Astrocyte (in vitro differentiated cells and primary cell): ENCODE measurements around the gene GSK3B. TPM values are rescaled to one million over a fixed set of nuclear protein-coding genes. Genes with fewer than 3 reads are reported as not detected.

Experiments used
- DNase-seq: peaks from one replicate; pipeline ENCODE4 v3.0.0-alpha.2; 2010; ENCODE audit warnings: low read depth
- FAIRE-seq: peaks from 2 replicates; lab custom pipeline; 2011; peaks lifted over from hg19 to GRCh38; lab: Jason Lieb, UNC
- H2AFZ ChIP-seq: 2 replicates; pipeline ENCODE4 v1.6.0; 2012; ENCODE audit warnings: low read depth, low read length, inconsistent platforms
- H3K27ac ChIP-seq: 2 replicates; pipeline ENCODE4 v1.5.1; 2011; ENCODE audit warnings: low read depth, low read length, inconsistent platforms
- H3K27me3 ChIP-seq: 2 replicates; pipeline ENCODE4 v1.6.0; 2011; ENCODE audit warnings: low read length, inconsistent platforms; ENCODE audit not compliant: insufficient read depth
- H3K36me3 ChIP-seq: 2 replicates; pipeline ENCODE4 v1.5.1; 2011; ENCODE audit warnings: low read length, inconsistent platforms; ENCODE audit not compliant: insufficient read depth
- H3K4me1 ChIP-seq: 2 replicates; pipeline ENCODE4 v1.5.1; 2011; ENCODE audit warnings: low read length, inconsistent platforms; ENCODE audit not compliant: insufficient read depth
- H3K4me2 ChIP-seq: 2 replicates; pipeline ENCODE4 v1.6.0; 2012; ENCODE audit warnings: low read length, inconsistent platforms
- H3K4me3 ChIP-seq: 2 replicates; pipeline ENCODE4 v1.5.1; 2011; ENCODE audit warnings: low read depth, mild to moderate bottlenecking, low read length, inconsistent platforms; ENCODE audit not compliant: insufficient read depth
- H3K79me2 ChIP-seq: 2 replicates; pipeline ENCODE4 v1.6.0; 2012; ENCODE audit warnings: mild to moderate bottlenecking, low read length, inconsistent platforms; ENCODE audit not compliant: insufficient read depth
- H3K9ac ChIP-seq: 2 replicates; pipeline ENCODE4 v1.6.0; 2012; ENCODE audit warnings: mild to moderate bottlenecking, low read length, inconsistent platforms
- H3K9me3 ChIP-seq: 2 replicates; pipeline ENCODE4 v1.5.1; 2012; ENCODE audit warnings: low read depth, mild to moderate bottlenecking, low read length, inconsistent platforms; ENCODE audit not compliant: insufficient read depth
- H4K20me1 ChIP-seq: 2 replicates; pipeline ENCODE4 v1.6.0; 2012; ENCODE audit warnings: low read length, inconsistent platforms; ENCODE audit not compliant: insufficient read depth
- H3K27ac Mint-ChIP-seq: one replicate; pipeline ENCODE4 v1.8.0; 2021; ENCODE audit warnings: mild to moderate bottlenecking, mixed read lengths; ENCODE audit not compliant: unreplicated experiment
- H3K27me3 Mint-ChIP-seq: one replicate; pipeline ENCODE4 v1.8.0; 2021; ENCODE audit warnings: low read depth, mixed read lengths; ENCODE audit not compliant: unreplicated experiment
- H3K36me3 Mint-ChIP-seq: one replicate; pipeline ENCODE4 v1.8.0; 2021; ENCODE audit warnings: low read depth, mixed read lengths; ENCODE audit not compliant: unreplicated experiment
- H3K4me1 Mint-ChIP-seq: one replicate; pipeline ENCODE4 v1.8.0; 2021; ENCODE audit warnings: low read depth, mixed read lengths; ENCODE audit not compliant: unreplicated experiment
- H3K4me3 Mint-ChIP-seq: one replicate; pipeline ENCODE4 v1.8.0; 2021; ENCODE audit warnings: mild to moderate bottlenecking, moderate library complexity, mixed read lengths; ENCODE audit not compliant: unreplicated experiment
- H3K9me3 Mint-ChIP-seq: one replicate; pipeline ENCODE4 v1.8.0; 2021; ENCODE audit warnings: mild to moderate bottlenecking, mixed read lengths; ENCODE audit not compliant: unreplicated experiment
- CTCF ChIP-seq: IDR thresholded peaks from 2 replicates; pipeline ENCODE4 v1.5.1; 2011; ENCODE audit warnings: low read depth, mild to moderate bottlenecking, inconsistent platforms, low read length, moderate library complexity; ENCODE audit not compliant: insufficient read depth
- EZH2 ChIP-seq: IDR thresholded peaks from 2 replicates; pipeline ENCODE4 v1.6.1; 2012; ENCODE audit warnings: mild to moderate bottlenecking, low read length, inconsistent platforms; ENCODE audit not compliant: insufficient read depth
- total RNA-seq: library from RNA; stranded (reverse); gene quantifications from 2 replicates; pipeline ENCODE4 v1.2.1, GENCODE V29; 2021

Gene GSK3B
- total RNA-seq, 1 donor from 2014 or later: 80.6 TPM

DNA sequence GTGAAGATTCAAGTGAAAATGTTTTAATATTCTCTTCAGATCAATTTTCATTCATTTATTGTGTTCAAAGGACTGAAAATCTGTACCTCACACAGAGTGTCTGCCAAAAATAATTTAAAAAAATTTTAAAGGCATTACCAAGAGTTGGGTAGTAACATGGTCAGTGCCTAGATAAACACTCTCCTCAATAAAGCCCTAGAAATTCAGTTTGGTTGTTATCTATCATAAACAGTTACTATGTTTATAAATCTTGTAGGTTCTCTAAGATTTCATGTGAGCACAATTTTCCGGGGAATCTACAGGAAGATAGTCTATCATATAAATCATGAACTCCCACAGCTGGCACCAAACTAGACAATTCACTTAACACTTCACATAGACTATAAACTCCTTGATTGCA lies 128.6 kb downstream of the GSK3B start:
- Histone ChIP-seq H3K27me3 (no peaks in the 10 kb centered on the region), H3K9ac (no peak overlapping the region), H3K36me3 (no peaks in the 10 kb centered on the region), H2AFZ (no peak overlapping the region), H3K27ac (no peak overlapping the region), H3K4me3 (no peak overlapping the region), H3K9me3 (no peaks in the 10 kb centered on the region), H3K79me2 (peaks cover 84% of the 10 kb centered on the region), H3K4me1 (no peaks in the 10 kb centered on the region), H3K4me2 (no peak overlapping the region), H4K20me1 (peaks cover 91% of the 10 kb centered on the region)
- H3K27me3 Mint-ChIP-seq: no peaks in the 10 kb centered on the region
- no peak overlapping the region for H3K4me3 Mint-ChIP-seq
- DNase-seq (no peak), FAIRE-seq (no peak)
- peaks cover 1% of the 10 kb centered on the region for H3K36me3 Mint-ChIP-seq
- H3K27ac Mint-ChIP-seq: no peak overlapping the region
- H3K9me3 Mint-ChIP-seq: no peaks in the 10 kb centered on the region
- no peak for TF ChIP-seq CTCF
- no peak for TF ChIP-seq EZH2
- H3K4me1 Mint-ChIP-seq: peaks cover 10% of the 10 kb centered on the region

DNA sequence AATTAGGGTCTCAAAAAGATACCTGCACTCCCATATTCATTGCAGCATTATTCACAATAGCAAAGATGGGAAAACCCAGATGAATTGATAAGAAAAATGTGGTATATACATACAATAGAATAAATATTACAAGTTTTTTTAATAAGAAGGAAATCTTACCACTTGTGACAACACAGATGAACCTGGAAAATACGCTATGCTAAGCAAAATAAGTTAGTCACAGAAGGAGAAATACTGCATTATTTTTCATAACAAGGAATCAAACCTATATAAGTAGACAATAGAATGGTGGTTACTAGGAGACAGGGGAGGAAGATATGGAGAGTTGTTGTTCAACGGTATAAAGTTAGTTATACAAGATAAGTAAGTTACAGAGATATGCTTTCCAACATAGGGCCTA lies 130.0 kb downstream of the GSK3B start:
- H3K4me3 ChIP-seq: no peak overlapping the region
- no peaks in the 10 kb centered on the region for H3K9me3 Mint-ChIP-seq
- no peaks in the 10 kb centered on the region for H3K27me3 Mint-ChIP-seq
- no peak for TF ChIP-seq CTCF
- H2AFZ ChIP-seq: no peak overlapping the region
- peaks cover 2% of the 10 kb centered on the region for H3K4me1 Mint-ChIP-seq
- peaks cover 93% of the 10 kb centered on the region for H4K20me1 ChIP-seq
- no peak overlapping the region for H3K27ac ChIP-seq
- no peaks in the 10 kb centered on the region for H3K9me3 ChIP-seq
- FAIRE-seq (no peak), DNase-seq (no peak)
- peaks cover 1% of the 10 kb centered on the region for H3K36me3 Mint-ChIP-seq
- H3K4me1 ChIP-seq: no peaks in the 10 kb centered on the region
- H3K27ac Mint-ChIP-seq: no peak overlapping the region
- no peak overlapping the region for H3K4me2 ChIP-seq
- no peak overlapping the region for H3K9ac ChIP-seq
- no peaks in the 10 kb centered on the region for H3K27me3 ChIP-seq
- no peak overlapping the region for H3K4me3 Mint-ChIP-seq
- no peaks in the 10 kb centered on the region for H3K36me3 ChIP-seq
- peaks cover 87% of the 10 kb centered on the region for H3K79me2 ChIP-seq

- Mint-ChIP-seq H3K9me3 (no peaks in the 10 kb centered on the region), H3K27ac (no peak overlapping the region), H3K27me3 (no peaks in the 10 kb centered on the region), H3K4me3 (no peak overlapping the region), H3K4me1 (peaks cover 9% of the 10 kb centered on the region), H3K36me3 (peaks cover 2% of the 10 kb centered on the region)
- FAIRE-seq: no peak
- Histone ChIP-seq H3K4me3 (no peak overlapping the region), H3K27me3 (no peaks in the 10 kb centered on the region), H3K4me2 (no peak overlapping the region), H2AFZ (no peak overlapping the region), H3K36me3 (no peaks in the 10 kb centered on the region), H3K4me1 (no peaks in the 10 kb centered on the region), H3K79me2 (peaks cover 80% of the 10 kb centered on the region), H4K20me1 (peaks cover 79% of the 10 kb centered on the region), H3K9me3 (no peaks in the 10 kb centered on the region), H3K27ac (no peak overlapping the region), H3K9ac (no peak overlapping the region)
- no peak for DNase-seq
- TF ChIP-seq CTCF: no peak
- no peak for TF ChIP-seq EZH2
Observed at GRCh38 chr3:119955972-119956371, 138.3 kb downstream of the GSK3B start.
